HEK293 (cell line): ENCODE data around the gene ING5.

Source experiments
- CTCF ChIA-PET: fragments of 350-600 bp; formaldehyde crosslinking; extraction: SDS; loops from one replicate; lab custom pipeline; 2021; ENCODE audit warnings: antibody characterized with exemption; lab: Yijun Ruan, JAX
- POLR2A ChIA-PET: fragments of 300-600 bp; formaldehyde crosslinking; extraction: SDS; loops from one replicate; lab custom pipeline; 2020; ENCODE audit warnings: antibody characterized with exemption, inconsistent platforms; lab: Yijun Ruan, JAX
- H3K27ac ChIP-seq: fragments of 200-500 bp; sonication (Bioruptor generic); 2 replicates; pipeline ENCODE4 v1.5.1; 2014; ENCODE audit warnings: low read depth, low read length, control low read depth, inconsistent platforms; ENCODE audit errors: extremely low read depth
- H3K36me3 ChIP-seq, 2 experiments: fragments of 200-500 bp in 1 of 2; sonication (Bioruptor generic) in 1 of 2; 1 replicate in 1 of 2; 2 replicates in 1 of 2; pipeline ENCODE4 v1.5.1; 2014 to 2017; ENCODE audit warnings: inconsistent platforms in 2 of 2, low read length in 2 of 2; ENCODE audit not compliant: control insufficient read depth in 2 of 2, insufficient read depth in 1 of 2
- H3K4me1 ChIP-seq: fragments of 200-500 bp; sonication (Bioruptor generic); 2 replicates; pipeline ENCODE4 v1.5.1; 2014; ENCODE audit warnings: mild to moderate bottlenecking, low read length, inconsistent platforms; ENCODE audit not compliant: control insufficient read depth, insufficient read depth
- H3K4me3 ChIP-seq: 2 replicates; pipeline ENCODE4 v1.5.1; 2011; ENCODE audit warnings: low read depth, mild to moderate bottlenecking, control low read depth, low read length, moderate library complexity
- H3K9me3 ChIP-seq: fragments of 200-500 bp; sonication (Bioruptor generic); 2 replicates; pipeline ENCODE4 v1.5.1; 2014; ENCODE audit warnings: low read depth, low read length, inconsistent platforms; ENCODE audit not compliant: control insufficient read depth, insufficient read depth
- BCL11B ChIP-seq: fragments of 450-650 bp; formaldehyde crosslinking; IDR thresholded peaks from 2 replicates; pipeline ENCODE4 v1.5.1; 2016; ENCODE audit warnings: low read depth, missing biosample characterization, missing genetic modification characterization
- GLIS2 ChIP-seq: fragments of 450-650 bp; formaldehyde crosslinking; IDR thresholded peaks from 2 replicates; pipeline ENCODE4 v1.5.1; 2016; ENCODE audit warnings: missing biosample characterization, missing genetic modification characterization
- MYNN ChIP-seq: fragments of 450-650 bp; formaldehyde crosslinking; IDR thresholded peaks from 2 replicates; pipeline ENCODE4 v1.5.1; 2016; ENCODE audit warnings: missing biosample characterization, missing genetic modification characterization, borderline replicate concordance
- SCRT1 ChIP-seq: fragments of 450-650 bp; formaldehyde crosslinking; IDR thresholded peaks from 2 replicates; pipeline ENCODE4 v1.5.1; 2016; ENCODE audit warnings: missing biosample characterization, missing genetic modification characterization, borderline replicate concordance
- TCF7L2 ChIP-seq: IDR thresholded peaks from 2 replicates; pipeline ENCODE4 v1.6.1; 2011; ENCODE audit warnings: low read depth, mild to moderate bottlenecking, inconsistent platforms, low read length, moderate library complexity, borderline replicate concordance
- ZBTB7A ChIP-seq: fragments of 450-650 bp; formaldehyde crosslinking; IDR thresholded peaks from 2 replicates; pipeline ENCODE4 v1.5.1; 2016; ENCODE audit warnings: low read depth, missing biosample characterization, missing genetic modification characterization
- ZNF10 ChIP-seq: fragments of 450-650 bp; formaldehyde crosslinking; IDR thresholded peaks from 2 replicates; pipeline ENCODE4 v1.5.1; 2017; ENCODE audit warnings: missing biosample characterization, missing genetic modification characterization
- ZNF239 ChIP-seq: fragments of 450-650 bp; formaldehyde crosslinking; IDR thresholded peaks from 2 replicates; pipeline ENCODE4 v1.5.1; 2016; ENCODE audit warnings: missing biosample characterization, missing genetic modification characterization
- ZNF24 ChIP-seq: fragments of 450-650 bp; formaldehyde crosslinking; IDR thresholded peaks from 2 replicates; pipeline ENCODE4 v1.5.1; 2016; ENCODE audit warnings: missing biosample characterization, missing genetic modification characterization
- ZNF280C ChIP-seq: fragments of 450-650 bp; formaldehyde crosslinking; IDR thresholded peaks from 2 replicates; pipeline ENCODE4 v1.5.1; 2016; ENCODE audit warnings: missing biosample characterization, missing genetic modification characterization
- ZNF501 ChIP-seq: fragments of 450-650 bp; formaldehyde crosslinking; IDR thresholded peaks from 2 replicates; pipeline ENCODE4 v1.5.1; 2016; ENCODE audit warnings: missing biosample characterization, missing genetic modification characterization
- ZNF555 ChIP-seq: fragments of 450-650 bp; formaldehyde crosslinking; conservative IDR thresholded peaks from 2 replicates; pipeline ENCODE4 v1.5.1; 2017; ENCODE audit warnings: missing biosample characterization, mild to moderate bottlenecking, missing genetic modification characterization, inconsistent platforms
- ZNF558 ChIP-seq: fragments of 450-650 bp; formaldehyde crosslinking; IDR thresholded peaks from 2 replicates; pipeline ENCODE4 v1.5.1; 2016; ENCODE audit warnings: missing biosample characterization, missing genetic modification characterization
- ZNF600 ChIP-seq: fragments of 450-650 bp; formaldehyde crosslinking; IDR thresholded peaks from 2 replicates; pipeline ENCODE4 v1.5.1; 2016; ENCODE audit warnings: missing biosample characterization, missing genetic modification characterization
- ZNF670 ChIP-seq: fragments of 450-650 bp; formaldehyde crosslinking; IDR thresholded peaks from 2 replicates; pipeline ENCODE4 v1.5.1; 2016; ENCODE audit warnings: missing biosample characterization, missing genetic modification characterization, low read depth
- ZNF747 ChIP-seq: fragments of 450-650 bp; formaldehyde crosslinking; IDR thresholded peaks from 2 replicates; pipeline ENCODE4 v1.5.1; 2016; ENCODE audit warnings: missing biosample characterization, missing genetic modification characterization
- ZNF768 ChIP-seq: fragments of 450-650 bp; formaldehyde crosslinking; IDR thresholded peaks from 2 replicates; pipeline ENCODE4 v1.5.1; 2018; ENCODE audit warnings: missing biosample characterization, mild to moderate bottlenecking, missing genetic modification characterization
- ZSCAN16 ChIP-seq: fragments of 450-650 bp; formaldehyde crosslinking; IDR thresholded peaks from 2 replicates; pipeline ENCODE4 v1.5.1; 2016; ENCODE audit warnings: missing biosample characterization, missing genetic modification characterization
- ZSCAN18 ChIP-seq: fragments of 450-650 bp; formaldehyde crosslinking; IDR thresholded peaks from 2 replicates; pipeline ENCODE4 v1.5.1; 2016; ENCODE audit warnings: missing biosample characterization, missing genetic modification characterization
- TF ChIP-seq, protein P1 (sequence below): fragments of 450-650 bp; formaldehyde crosslinking; IDR thresholded peaks from 2 replicates; pipeline ENCODE4 v1.5.1; 2016; ENCODE audit warnings: missing biosample characterization, missing genetic modification characterization
- TF ChIP-seq, protein P2 (sequence below): fragments of 450-650 bp; formaldehyde crosslinking; IDR thresholded peaks from 2 replicates; pipeline ENCODE4 v1.5.1; 2017; ENCODE audit warnings: missing biosample characterization, mild to moderate bottlenecking, missing genetic modification characterization, moderate library complexity

The ING5 gene

GRCh38 chr2:241724975-241725870 is 23.4 kb downstream of the ING5 start (continued):
- no peak for TF ChIP-seq ZNF747

DNA sequence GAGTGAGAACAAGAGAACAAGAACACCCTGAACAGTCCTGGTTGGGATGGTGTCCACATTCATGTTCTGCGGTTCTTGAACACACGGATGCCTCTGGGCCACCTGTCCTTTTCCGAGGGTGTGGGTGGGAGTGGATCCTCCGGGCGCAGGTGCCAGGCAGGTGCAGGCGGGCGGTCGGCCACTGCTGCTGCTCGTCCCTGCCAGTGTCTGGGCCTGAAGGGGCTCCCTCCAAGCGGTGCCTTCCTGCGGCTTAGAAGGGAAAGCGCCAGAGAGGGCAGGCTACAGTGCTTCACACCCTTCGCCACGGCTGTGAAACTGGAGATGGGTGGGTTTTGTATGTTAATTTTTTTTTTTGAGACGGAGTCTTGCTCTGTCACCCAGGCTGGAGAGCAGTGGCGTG is 24.6 kb downstream of the ING5 start:
- Histone ChIP-seq H3K27ac (no peak overlapping the region), H3K4me1 (no peaks in the 10 kb centered on the region), H3K9me3 (no peaks in the 10 kb centered on the region), H3K4me3 (no peak overlapping the region), H3K36me3 (peaks cover 0 to 51% of the 10 kb centered on the region in 2 experiments; a peak in 1 of 3 replicates)
- CTCF ChIA-PET: interaction anchor here (0.9 kb wide), 1 partner anchor 109 kb away, joined by 4 read pairs; no protein-coding TSS in a partner anchor
- POLR2A ChIA-PET: no interaction called here
- no peak for TF ChIP-seq TCF7L2
- no peak for TF ChIP-seq BCL11B (tag by site-specific recombination)
- no peak for TF ChIP-seq ZNF558
- TF ChIP-seq ZNF555 (tag by site-specific recombination): no peak
- no peak for TF ChIP-seq ZNF768 (tag by site-specific recombination)

DNA sequence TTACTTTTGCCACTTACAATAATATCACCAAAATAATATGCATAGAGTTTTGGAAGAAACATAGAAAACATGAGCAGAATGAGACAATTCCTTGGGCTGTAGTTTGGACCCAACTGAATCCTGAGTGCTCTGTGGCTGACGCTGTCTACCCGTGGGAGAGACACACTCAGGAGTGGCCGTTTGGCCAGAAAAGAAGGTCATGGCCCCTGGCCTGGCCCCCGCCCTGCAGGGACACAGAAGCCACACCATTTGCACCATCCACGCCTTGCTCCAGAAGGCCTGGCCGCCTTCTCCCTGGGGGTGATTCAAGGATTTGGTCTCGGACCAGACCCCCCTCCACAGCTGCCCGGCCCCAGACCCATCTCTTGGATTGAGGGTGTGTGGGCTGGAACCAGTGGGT is 26.2 kb downstream of the ING5 start:
- POLR2A ChIA-PET: no interaction called here
- peaks cover 0 to 36% of the 10 kb centered on the region in 2 experiments; a peak in 1 of 3 replicates for H3K36me3 ChIP-seq
- no peaks in the 10 kb centered on the region for H3K4me1 ChIP-seq
- TF ChIP-seq MYNN (tag by site-specific recombination): no peak
- TF ChIP-seq ZBTB7A (tag by site-specific recombination): no peak
- TF ChIP-seq, protein P1, sequence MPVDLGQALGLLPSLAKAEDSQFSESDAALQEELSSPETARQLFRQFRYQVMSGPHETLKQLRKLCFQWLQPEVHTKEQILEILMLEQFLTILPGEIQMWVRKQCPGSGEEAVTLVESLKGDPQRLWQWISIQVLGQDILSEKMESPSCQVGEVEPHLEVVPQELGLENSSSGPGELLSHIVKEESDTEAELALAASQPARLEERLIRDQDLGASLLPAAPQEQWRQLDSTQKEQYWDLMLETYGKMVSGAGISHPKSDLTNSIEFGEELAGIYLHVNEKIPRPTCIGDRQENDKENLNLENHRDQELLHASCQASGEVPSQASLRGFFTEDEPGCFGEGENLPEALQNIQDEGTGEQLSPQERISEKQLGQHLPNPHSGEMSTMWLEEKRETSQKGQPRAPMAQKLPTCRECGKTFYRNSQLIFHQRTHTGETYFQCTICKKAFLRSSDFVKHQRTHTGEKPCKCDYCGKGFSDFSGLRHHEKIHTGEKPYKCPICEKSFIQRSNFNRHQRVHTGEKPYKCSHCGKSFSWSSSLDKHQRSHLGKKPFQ (tag by site-specific recombination): no peak
- H3K27ac ChIP-seq: no peak overlapping the region
- CTCF ChIA-PET: no interaction called here
- H3K9me3 ChIP-seq: no peaks in the 10 kb centered on the region
- H3K4me3 ChIP-seq: no peak overlapping the region

GRCh38 chr2:241728627-241729026 is 26.8 kb downstream of the ING5 start:
- Histone ChIP-seq H3K27ac (no peak overlapping the region), H3K36me3 (peaks cover 0 to 29% of the 10 kb centered on the region in 2 experiments; a peak in 1 of 3 replicates)
- CTCF ChIA-PET: no interaction called here

GRCh38 chr2:241729868-241730267 is 28.0 kb downstream of the ING5 start:
- Histone ChIP-seq H3K27ac (no peak overlapping the region), H3K4me3 (no peak overlapping the region), H3K4me1 (no peaks in the 10 kb centered on the region), H3K9me3 (no peaks in the 10 kb centered on the region), H3K36me3 (peaks cover 0 to 19% of the 10 kb centered on the region in 2 experiments; a peak in 1 of 3 replicates)
- ChIA-PET CTCF (interaction anchor here (1.7 kb wide), 1 partner anchor 28 kb away, joined by 4 read pairs; the partner anchor contains the start of gene ING5), POLR2A (no interaction called here)
- no peak for TF ChIP-seq ZNF24 (tag by site-specific recombination)
- TF ChIP-seq ZSCAN18: no peak
- TF ChIP-seq ZNF600 (tag by site-specific recombination): no peak
- no peak for TF ChIP-seq ZNF280C (tag by site-specific recombination)
- no peak for TF ChIP-seq GLIS2 (tag by site-specific recombination)
- TF ChIP-seq ZNF10: no peak
- TF ChIP-seq, protein P2, sequence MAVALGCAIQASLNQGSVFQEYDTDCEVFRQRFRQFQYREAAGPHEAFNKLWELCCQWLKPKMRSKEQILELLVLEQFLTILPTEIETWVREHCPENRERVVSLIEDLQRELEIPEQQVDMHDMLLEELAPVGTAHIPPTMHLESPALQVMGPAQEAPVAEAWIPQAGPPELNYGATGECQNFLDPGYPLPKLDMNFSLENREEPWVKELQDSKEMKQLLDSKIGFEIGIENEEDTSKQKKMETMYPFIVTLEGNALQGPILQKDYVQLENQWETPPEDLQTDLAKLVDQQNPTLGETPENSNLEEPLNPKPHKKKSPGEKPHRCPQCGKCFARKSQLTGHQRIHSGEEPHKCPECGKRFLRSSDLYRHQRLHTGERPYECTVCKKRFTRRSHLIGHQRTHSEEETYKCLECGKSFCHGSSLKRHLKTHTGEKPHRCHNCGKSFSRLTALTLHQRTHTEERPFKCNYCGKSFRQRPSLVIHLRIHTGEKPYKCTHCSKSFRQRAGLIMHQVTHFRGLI (tag by site-specific recombination): no peak
- no peak for TF ChIP-seq ZNF239
- TF ChIP-seq ZSCAN16 (tag by site-specific recombination): no peak

More at GRCh38 chr2:241728627-241729026, 26.8 kb downstream of the ING5 start:
- Histone ChIP-seq H3K4me3 (no peak overlapping the region), H3K9me3 (no peaks in the 10 kb centered on the region), H3K4me1 (no peaks in the 10 kb centered on the region)
- POLR2A ChIA-PET: no interaction called here
- TF ChIP-seq ZNF501 (no peak), SCRT1 (tag by site-specific recombination) (no peak), ZNF670 (tag by site-specific recombination) (no peak)
